GM21619 (cell line): ENCODE results near the gene GRAMD1A.

Source experiments
- ATAC-seq: cut with Tn5 transposase; IDR thresholded peaks from one replicate; pipeline ENCODE4 v1.9.1; 2021; ENCODE audit not compliant: unreplicated experiment

Gene GRAMD1A

DNA sequence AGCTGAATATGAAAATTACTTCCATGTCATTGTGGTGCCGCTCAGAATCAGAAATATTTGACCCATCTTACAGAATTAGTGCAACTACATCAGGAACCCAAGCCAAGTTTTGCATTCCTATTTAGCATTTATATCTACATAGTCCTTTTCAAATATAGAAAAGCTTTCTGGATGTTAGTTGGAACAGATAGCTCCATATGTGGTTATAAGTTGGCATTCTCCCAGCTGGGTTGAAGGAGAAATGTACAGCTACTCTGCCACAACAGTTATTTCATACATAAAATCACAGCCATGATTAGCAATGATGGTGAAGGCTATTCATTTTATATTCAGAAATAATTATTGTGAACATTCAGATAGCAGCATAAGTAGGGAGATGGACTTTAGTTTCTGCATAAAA lies 69.6 kb downstream of the GRAMD1A start:
- ATAC-seq, result no peak

DNA sequence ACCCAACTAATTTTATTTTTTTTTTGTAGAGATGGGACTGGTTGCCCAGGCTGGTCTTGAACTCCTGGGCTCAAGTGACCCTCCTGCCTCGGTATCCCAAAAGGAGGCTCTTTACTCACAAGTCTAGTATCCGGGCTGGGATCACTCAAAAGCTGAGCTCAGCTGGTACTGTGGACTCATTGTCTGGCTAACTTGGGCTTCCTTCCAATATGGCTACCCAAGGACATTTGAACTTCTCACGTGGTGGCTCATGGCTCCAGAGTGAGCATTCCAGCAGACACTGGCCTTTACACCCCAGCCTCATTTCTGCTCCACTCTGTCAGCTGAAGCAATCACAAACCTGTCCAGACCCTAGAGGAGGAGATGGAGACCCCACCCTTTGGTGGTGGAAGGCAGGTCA lies 70.3 kb downstream of the GRAMD1A start:
- no peak for ATAC-seq

GRCh38 chr19:35073516-35073915 lies 73.4 kb downstream of the GRAMD1A start:
- no peak for ATAC-seq

DNA sequence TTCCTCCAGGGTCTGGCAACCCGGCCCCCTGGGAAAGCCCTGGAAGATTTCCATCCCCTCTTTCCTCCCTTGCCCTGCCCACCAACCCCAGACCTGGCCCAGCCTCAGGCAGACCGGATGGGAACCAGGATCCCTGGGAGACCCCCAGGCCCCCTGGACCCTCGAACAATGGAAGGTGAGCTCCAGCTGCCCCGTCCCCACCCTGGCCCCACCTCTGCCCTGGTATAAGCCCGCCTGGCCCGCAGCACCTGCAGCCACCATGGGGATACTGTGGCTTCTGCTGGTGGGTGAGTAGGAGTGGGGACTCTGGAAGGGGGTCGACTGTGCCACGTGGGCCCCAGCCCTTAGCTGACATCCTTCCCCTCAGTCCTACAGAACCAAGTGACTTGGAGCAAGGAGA lies 73.8 kb downstream of the GRAMD1A start:
- ATAC-seq, result no peak

DNA sequence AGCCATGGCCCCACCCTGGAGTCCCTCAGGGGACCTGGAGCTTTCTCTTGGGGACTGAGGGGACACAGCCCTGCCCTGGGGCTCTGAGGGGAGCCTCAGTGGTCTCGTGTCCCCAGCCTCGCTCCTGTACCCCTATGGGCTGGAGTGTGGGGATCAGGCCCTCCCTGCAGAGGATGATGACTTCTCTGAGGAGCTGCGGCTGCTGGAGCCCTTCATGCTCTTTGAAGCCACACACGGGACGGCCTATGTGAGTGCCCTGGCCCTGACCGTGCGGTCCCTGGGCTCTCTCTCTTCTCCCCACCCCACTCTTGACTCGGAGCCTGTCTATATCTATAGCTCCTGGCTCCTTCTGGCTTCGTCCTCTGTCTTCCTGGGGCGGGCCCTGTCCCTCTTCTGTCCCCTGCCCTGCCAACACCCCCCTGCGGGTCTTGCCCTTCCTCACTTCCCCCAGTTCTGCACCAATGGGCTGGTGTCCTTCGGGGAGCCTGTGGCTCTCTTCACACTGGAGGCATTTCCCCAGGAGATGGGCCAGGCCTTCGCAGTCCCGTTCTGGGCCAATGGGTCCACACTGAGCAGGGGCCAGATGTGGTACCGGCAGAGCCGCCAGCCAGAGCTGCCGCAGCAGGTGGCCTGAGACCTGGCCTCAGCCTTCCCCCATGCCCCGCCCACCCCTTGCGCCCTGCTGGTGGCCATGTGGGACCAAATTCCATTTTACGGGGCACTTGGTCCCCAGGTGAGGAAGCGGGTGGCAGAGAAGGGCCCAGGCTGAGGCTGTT lies 74.5 kb downstream of the GRAMD1A start:
- no peak for ATAC-seq

GRCh38 chr19:35075202-35076025 lies 75.3 kb downstream of the GRAMD1A start:
- ATAC-seq, result no peak

- no peak for ATAC-seq
Measured at GRCh38 chr19:35076026-35076370, 75.9 kb downstream of the GRAMD1A start.
